ENCODE measurements around the gene ZNF441. TPM values are rescaled to one million over a fixed set of nuclear protein-coding genes. Genes with fewer than 3 reads are reported as not detected.

ZNF441 gene
- total and polyA plus RNA-seq, 7 donors = 0.92 to 10.5 (median 8.4) TPM

DNA sequence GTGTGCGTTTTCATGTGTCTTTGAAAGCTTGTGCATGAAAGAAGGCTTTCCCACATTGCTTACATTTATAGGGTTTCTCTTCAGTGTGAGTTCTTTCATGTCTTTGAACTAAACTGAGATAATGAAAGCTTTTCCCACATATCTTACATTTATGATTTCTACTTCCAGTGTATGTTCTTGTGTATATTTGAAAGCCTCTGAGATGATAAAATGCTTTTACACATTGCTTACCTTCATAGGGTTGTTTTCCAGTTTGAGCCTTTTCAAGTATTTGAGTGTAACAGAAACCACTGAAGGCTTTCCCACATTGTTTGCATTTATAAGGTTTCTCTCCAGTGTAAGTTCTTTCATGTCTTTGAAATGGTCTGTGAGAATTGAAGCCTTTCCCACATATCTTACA, 9.8 kb upstream of the ZNF441 start:
- H3K9me3 ChIP-seq = peaks cover 0 to 6% (median 2%) of the 10 kb centered on the region in 4 donors
- no peak for DNase-seq
- intact Hi-C loops (cut with DNase I) = no loop called here
- no peaks in the 10 kb centered on the region for H3K4me1 ChIP-seq
- TF ChIP-seq POLR2A (IDR thresholded peaks at IDR 0.05) (no peak), POLR2AphosphoS5 (IDR thresholded peaks at IDR 0.05) (no peak), EP300 (IDR thresholded peaks at IDR 0.05) (no peak)
- TF ChIP-seq, protein P1, sequence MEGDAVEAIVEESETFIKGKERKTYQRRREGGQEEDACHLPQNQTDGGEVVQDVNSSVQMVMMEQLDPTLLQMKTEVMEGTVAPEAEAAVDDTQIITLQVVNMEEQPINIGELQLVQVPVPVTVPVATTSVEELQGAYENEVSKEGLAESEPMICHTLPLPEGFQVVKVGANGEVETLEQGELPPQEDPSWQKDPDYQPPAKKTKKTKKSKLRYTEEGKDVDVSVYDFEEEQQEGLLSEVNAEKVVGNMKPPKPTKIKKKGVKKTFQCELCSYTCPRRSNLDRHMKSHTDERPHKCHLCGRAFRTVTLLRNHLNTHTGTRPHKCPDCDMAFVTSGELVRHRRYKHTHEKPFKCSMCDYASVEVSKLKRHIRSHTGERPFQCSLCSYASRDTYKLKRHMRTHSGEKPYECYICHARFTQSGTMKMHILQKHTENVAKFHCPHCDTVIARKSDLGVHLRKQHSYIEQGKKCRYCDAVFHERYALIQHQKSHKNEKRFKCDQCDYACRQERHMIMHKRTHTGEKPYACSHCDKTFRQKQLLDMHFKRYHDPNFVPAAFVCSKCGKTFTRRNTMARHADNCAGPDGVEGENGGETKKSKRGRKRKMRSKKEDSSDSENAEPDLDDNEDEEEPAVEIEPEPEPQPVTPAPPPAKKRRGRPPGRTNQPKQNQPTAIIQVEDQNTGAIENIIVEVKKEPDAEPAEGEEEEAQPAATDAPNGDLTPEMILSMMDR (IDR thresholded peaks at IDR 0.05) = no peak
- WGBS, 2 donors = 78 to 91% methylated on average over 1 of the region's 1 CpG
- no peak overlapping the region for H3K4me3 ChIP-seq
- no peak overlapping the region for H3K27ac ChIP-seq
- H3K36me3 ChIP-seq = no peaks in the 10 kb centered on the region
- H3K27me3 ChIP-seq = no peaks in the 10 kb centered on the region

- no peaks in the 10 kb centered on the region for H3K27me3 ChIP-seq
- intact Hi-C loops (cut with DNase I) = no loop called here
- 64 to 79% methylated on average over 7 of the region's 7 CpGs for WGBS, 2 donors
- H3K27ac ChIP-seq = no peak overlapping the region
- no peaks in the 10 kb centered on the region for H3K36me3 ChIP-seq
- no peak for DNase-seq
- TF ChIP-seq EP300 (IDR thresholded peaks at IDR 0.05) = no peak
- H3K4me3 ChIP-seq = no peak overlapping the region
- peaks cover 0 to 6% (median 2%) of the 10 kb centered on the region in 4 donors for H3K9me3 ChIP-seq
- no peaks in the 10 kb centered on the region for H3K4me1 ChIP-seq
Measured at GRCh38 chr19:11759805-11760204, 7.0 kb upstream of the ZNF441 start.

- Histone ChIP-seq H3K27ac (no peak overlapping the region), H3K27me3 (no peaks in the 10 kb centered on the region), H3K36me3 (no peaks in the 10 kb centered on the region), H3K9me3 (no peaks in the 10 kb centered on the region), H3K4me3 (no peak overlapping the region), H3K4me1 (peaks cover 0 to 11% (median 9%) of the 10 kb centered on the region in 4 donors)
- WGBS, 2 donors = 74 to 83% methylated on average over 3 of the region's 3 CpGs
- TF ChIP-seq EP300 (IDR thresholded peaks at IDR 0.05) (no peak), POLR2AphosphoS5 (IDR thresholded peaks at IDR 0.05) (no peak), POLR2A (IDR thresholded peaks at IDR 0.05) (no peak)
- TF ChIP-seq, protein P1 (IDR thresholded peaks at IDR 0.05) = no peak
- intact Hi-C loops (cut with DNase I) = no loop called here
- no peak for DNase-seq
Measured at GRCh38 chr19:11763117-11763516, 3.7 kb upstream of the ZNF441 start.

DNA sequence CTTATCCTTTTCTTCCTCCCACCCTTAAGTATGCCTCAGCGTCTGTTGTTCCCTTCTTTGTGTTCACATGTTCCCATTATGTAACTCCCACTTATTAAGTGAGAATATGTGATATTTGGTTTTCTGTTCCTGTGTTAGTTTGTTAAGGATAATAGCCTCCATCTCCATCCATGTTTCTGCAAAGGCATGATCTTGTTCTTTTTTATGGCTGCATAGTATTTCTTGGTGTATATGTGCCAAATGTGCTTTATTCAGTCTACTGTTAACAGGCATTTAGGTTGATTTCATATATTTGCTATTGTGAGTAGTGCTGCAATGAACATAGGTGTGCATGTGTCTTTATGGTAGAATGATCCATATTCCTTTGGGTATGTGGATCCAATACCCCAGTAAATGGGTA, 3.2 kb upstream of the ZNF441 start:
- H3K4me1 ChIP-seq = peaks cover 0 to 16% (median 14%) of the 10 kb centered on the region in 4 donors
- no peak for DNase-seq
- no peaks in the 10 kb centered on the region for H3K9me3 ChIP-seq
- H3K27me3 ChIP-seq = no peaks in the 10 kb centered on the region
- no peaks in the 10 kb centered on the region for H3K36me3 ChIP-seq
- 92 to 100% methylated on average over 1 of the region's 1 CpG for WGBS, 2 donors
- intact Hi-C loops (cut with DNase I) = no loop called here
- no peak overlapping the region for H3K4me3 ChIP-seq
- TF ChIP-seq POLR2AphosphoS5 (IDR thresholded peaks at IDR 0.05) = no peak
- no peak for TF ChIP-seq EP300 (IDR thresholded peaks at IDR 0.05)
- TF ChIP-seq, protein P1 (IDR thresholded peaks at IDR 0.05) = no peak
- no peak for TF ChIP-seq POLR2A (IDR thresholded peaks at IDR 0.05)
- H3K27ac ChIP-seq = no peak overlapping the region

DNA sequence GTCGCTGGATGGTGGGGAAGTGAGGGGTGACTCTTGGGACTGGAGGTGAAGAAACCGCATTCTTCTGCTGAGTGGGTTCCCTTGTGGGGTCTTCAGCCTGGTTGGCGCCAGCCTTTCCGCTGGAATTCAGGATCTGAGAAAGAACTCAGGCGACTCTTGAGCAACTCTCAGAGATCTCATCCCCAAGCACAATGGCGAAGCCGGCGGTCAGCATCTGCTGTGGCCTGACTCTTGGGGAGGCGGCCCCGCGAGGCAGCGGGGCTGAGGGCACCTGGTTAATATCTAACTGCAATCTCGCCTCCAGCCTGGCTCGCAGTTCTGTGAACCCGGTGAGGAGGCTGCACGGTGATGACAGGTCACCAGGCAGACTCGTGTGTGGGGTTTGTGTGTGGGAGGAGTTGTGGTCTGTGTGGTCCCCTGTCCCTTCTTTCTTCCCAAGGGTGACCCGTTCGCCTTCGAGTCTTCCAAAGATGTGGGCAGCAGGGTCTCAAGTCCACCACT, 883 bp downstream of the ZNF441 start:
- intact Hi-C loops (cut with DNase I) = loop anchor here (2.0 kb wide), 1 partner anchor 73 kb away; no protein-coding TSS in a partner anchor
- no peaks in the 10 kb centered on the region for H3K9me3 ChIP-seq
- no peaks in the 10 kb centered on the region for H3K36me3 ChIP-seq
- TF ChIP-seq POLR2A (IDR thresholded peaks at IDR 0.05) = no peak
- TF ChIP-seq POLR2AphosphoS5 (IDR thresholded peaks at IDR 0.05) = peak in 3 of 4 donors; percentile 36 to 70 (median 42)
- H3K27ac ChIP-seq = peak overlapping the region; percentile 87 to 95 (median 94)
- 1 to 2% methylated on average over 20 of the region's 20 CpGs for WGBS, 2 donors
- H3K27me3 ChIP-seq = no peaks in the 10 kb centered on the region
- peak; percentile 70 for DNase-seq
- H3K4me1 ChIP-seq = peaks cover 0 to 19% (median 16%) of the 10 kb centered on the region in 4 donors
- peak overlapping the region; percentile 73 to 87 (median 80) for H3K4me3 ChIP-seq

DNA sequence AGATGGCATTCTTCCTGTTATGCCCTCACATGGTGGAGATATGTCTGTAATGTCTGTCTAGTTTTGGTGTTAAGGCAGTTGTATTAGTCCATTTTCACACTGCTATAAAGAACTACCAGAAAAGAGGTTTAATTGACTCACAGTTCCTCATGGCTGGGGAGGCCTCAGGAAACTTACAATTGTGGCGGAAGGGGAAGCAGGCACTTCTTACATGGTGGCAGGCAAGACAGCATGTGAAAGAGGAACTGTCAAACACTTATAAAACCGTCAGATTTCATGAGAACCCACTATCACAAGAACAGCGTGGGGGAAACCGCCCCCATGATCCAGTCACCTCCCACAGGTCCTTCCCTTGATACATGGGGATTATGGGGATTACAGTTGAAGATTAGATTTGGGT, 3.2 kb downstream of the ZNF441 start:
- DNase-seq = no peak
- Histone ChIP-seq H3K4me1 (peaks cover 0 to 19% (median 16%) of the 10 kb centered on the region in 4 donors), H3K4me3 (no peak overlapping the region), H3K36me3 (no peaks in the 10 kb centered on the region), H3K9me3 (peaks cover 0 to under 1% (median 0%) of the 10 kb centered on the region in 4 donors), H3K27ac (no peak overlapping the region), H3K27me3 (no peaks in the 10 kb centered on the region)
- WGBS, 2 donors = 93 to 96% methylated on average over 4 of the region's 4 CpGs
- TF ChIP-seq POLR2AphosphoS5 (IDR thresholded peaks at IDR 0.05) = no peak
- no peak for TF ChIP-seq POLR2A (IDR thresholded peaks at IDR 0.05)
- TF ChIP-seq, protein P1 (IDR thresholded peaks at IDR 0.05) = no peak
- TF ChIP-seq EP300 (IDR thresholded peaks at IDR 0.05) = no peak
- intact Hi-C loops (cut with DNase I) = no loop called here

Data from sigmoid colon (tissue), 7 donors.